Liver (tissue), 9 donors: ENCODE results near the gene ANP32A. TPM values are rescaled to one million over a fixed set of nuclear protein-coding genes. Genes with fewer than 3 reads are reported as not detected.

ENCODE experiments used
- DNase-seq: peaks from one replicate; pipeline ENCODE4 v3.0.0-alpha.2; 2017; ENCODE audit warnings: low spot score
- H3K27ac ChIP-seq, 2 donors: one replicate each; pipeline ENCODE4 v1.7.0; 2013; ENCODE audit warnings: inconsistent platforms in 2 of 2, low read length in 2 of 2, control low read depth in 1 of 2, low read depth in 1 of 2, mild to moderate bottlenecking in 1 of 2
- H3K27me3 ChIP-seq, 4 donors: one replicate each; pipeline versions ENCODE4 v1.6.1 to v1.7.0; 2013; ENCODE audit warnings: low read length in 3 of 4, inconsistent platforms in 1 of 4, mild to moderate bottlenecking in 1 of 4, moderate library complexity in 1 of 4; ENCODE audit not compliant: control insufficient read depth in 4 of 4, insufficient read depth in 4 of 4
- H3K36me3 ChIP-seq, 4 donors: one replicate each; pipeline versions ENCODE4 v1.6.1 to v1.7.0; 2013; ENCODE audit warnings: low read length in 3 of 4, mild to moderate bottlenecking in 3 of 4, low read depth in 1 of 4, moderate library complexity in 1 of 4; ENCODE audit not compliant: control insufficient read depth in 4 of 4, insufficient read depth in 3 of 4
- H3K4me1 ChIP-seq, 4 donors: one replicate each; pipeline versions ENCODE4 v1.6.1 to v1.7.0; 2013; ENCODE audit warnings: low read length in 3 of 4, mild to moderate bottlenecking in 3 of 4, moderate library complexity in 1 of 4; ENCODE audit not compliant: control insufficient read depth in 4 of 4, insufficient read depth in 4 of 4
- H3K4me3 ChIP-seq, 3 donors: one replicate each; pipeline versions ENCODE4 v1.6.1 to v1.7.0; 2013; ENCODE audit warnings: low read length in 3 of 3, control low read depth in 1 of 3, low read depth in 1 of 3, mild to moderate bottlenecking in 1 of 3
- H3K9ac ChIP-seq, 2 donors: one replicate each; pipeline ENCODE4 v1.7.0; 2013; ENCODE audit warnings: low read length in 2 of 2, mild to moderate bottlenecking in 2 of 2, moderate library complexity in 2 of 2, control low read depth in 1 of 2, low read depth in 1 of 2
- H3K9me3 ChIP-seq, 4 donors: one replicate each; pipeline versions ENCODE4 v1.6.1 to v1.7.0; 2013; ENCODE audit warnings: low read length in 3 of 4; ENCODE audit not compliant: control insufficient read depth in 4 of 4
- CTCF ChIP-seq: fragments of 150-350 bp; IDR thresholded peaks from 2 replicates; pipeline ENCODE4 v1.5.1; 2017; ENCODE audit warnings: improper control_type of control experiment, low read depth, low read length; ENCODE audit not compliant: missing input control
- EGR1 ChIP-seq, 2 donors: IDR thresholded peaks; 2 replicates each; pipeline ENCODE4 v1.6.1; 2016 to 2018; ENCODE audit warnings: antibody characterized with exemption in 2 of 2, low read depth in 2 of 2
- FOXA1 ChIP-seq: IDR thresholded peaks from 2 replicates; pipeline ENCODE4 v1.6.1; 2016; ENCODE audit warnings: antibody characterized with exemption
- FOXA2 ChIP-seq: IDR thresholded peaks from 2 replicates; pipeline ENCODE4 v1.6.1; 2016; ENCODE audit warnings: antibody characterized with exemption
- GABPA ChIP-seq, 2 donors: IDR thresholded peaks in 1 of 2; conservative IDR thresholded peaks in 1 of 2; 2 replicates each; pipeline ENCODE4 v1.6.1; 2016; ENCODE audit warnings: antibody characterized with exemption in 2 of 2, mild to moderate bottlenecking in 1 of 2, moderate library complexity in 1 of 2
- HNF4A ChIP-seq, 2 donors: conservative IDR thresholded peaks; 2 replicates each; pipeline ENCODE4 v1.6.1; 2016; ENCODE audit warnings: antibody characterized with exemption in 2 of 2, mild to moderate bottlenecking in 2 of 2
- HNF4G ChIP-seq: IDR thresholded peaks from 2 replicates; pipeline ENCODE4 v1.6.1; 2016; ENCODE audit warnings: antibody characterized with exemption
- JUND ChIP-seq, 2 donors: IDR thresholded peaks; 2 replicates each; pipeline ENCODE4 v1.6.1; 2016; ENCODE audit warnings: antibody characterized with exemption in 2 of 2
- NR2F2 ChIP-seq: IDR thresholded peaks from 2 replicates; pipeline ENCODE4 v1.6.1; 2016; ENCODE audit warnings: antibody characterized with exemption
- RAD21 ChIP-seq, 2 donors: IDR thresholded peaks; 2 replicates each; pipeline ENCODE4 v1.6.1; 2016; ENCODE audit warnings: antibody characterized with exemption in 2 of 2, mild to moderate bottlenecking in 2 of 2
- SP1 ChIP-seq: IDR thresholded peaks from 2 replicates; pipeline ENCODE4 v1.6.1; 2018; ENCODE audit warnings: antibody characterized with exemption, mild to moderate bottlenecking
- YY1 ChIP-seq: IDR thresholded peaks from 2 replicates; pipeline ENCODE4 v1.6.1; 2016; ENCODE audit warnings: antibody characterized with exemption, mild to moderate bottlenecking
- WGBS: extraction: QIAGEN DNeasy Blood & Tissue Kit; methylation state at CpG from one replicate; pipeline ENCODE4 v1.1.7; 2013; 5-methylcytosine and 5-hydroxymethylcytosine counted together
- polyA plus RNA-seq, 2 donors: library from polyadenylated mRNA; stranded (reverse) in 1 of 2; unstranded in 1 of 2; fragments of 200-250 nt in 1 of 2; fragments of >200 nt in 1 of 2; fragmentation: Nextera tagmentation in 1 of 2; extraction: Ambion mirVana in 1 of 2; gene quantifications; one replicate each; pipeline versions ENCODE4 v1.2.1 to v1.2.3, GENCODE V29; 2013 to 2015
- total RNA-seq, 2 donors: library from RNA; depleted of rRNA; stranded (reverse); fragments of >200 nt; gene quantifications; one replicate each; pipeline ENCODE4 v1.2.3, GENCODE V29; 2014
- TF ChIP-seq, protein P1 (sequence below): IDR thresholded peaks from 2 replicates; pipeline ENCODE4 v1.6.1; 2016; ENCODE audit warnings: antibody characterized with exemption
- TF ChIP-seq, protein P2 (sequence below): IDR thresholded peaks from 2 replicates; pipeline ENCODE4 v1.6.1; 2016; ENCODE audit warnings: antibody characterized with exemption
- TF ChIP-seq, protein P3 (sequence below): IDR thresholded peaks from 2 replicates; pipeline ENCODE4 v1.6.1; 2016; ENCODE audit warnings: antibody characterized with exemption, mild to moderate bottlenecking
- donor health status: healthy.
- donor health status: healthy.
- donor health status: healthy.
- donor health status: healthy.
- donor health status: healthy.

The ANP32A gene
- total and polyA plus RNA-seq, 4 donors: 30.5 to 60.4 (median 39.4) TPM

- Histone ChIP-seq H3K27me3 (no peaks in the 10 kb centered on the region), H3K9me3 (no peaks in the 10 kb centered on the region), H3K36me3 (peaks cover 8 to 27% (median 16%) of the 10 kb centered on the region in 4 donors), H3K27ac (no peak overlapping the region), H3K4me3 (no peak overlapping the region), H3K4me1 (no peaks in the 10 kb centered on the region), H3K9ac (no peak overlapping the region)
- 73% methylated on average over 8 of the region's 8 CpGs for WGBS
- no peak for TF ChIP-seq YY1
- TF ChIP-seq CTCF: no peak
- no peak for TF ChIP-seq JUND (IDR thresholded peaks at IDR 0.05)
- TF ChIP-seq EGR1 (IDR thresholded peaks at IDR 0.05; ENCODE audit: low read depth in 2 of 2): no peak
- TF ChIP-seq NR2F2: peak; percentile 72
- no peak for TF ChIP-seq HNF4A (conservative IDR thresholded peaks at IDR 0.05)
- DNase-seq: no peak
Measured at GRCh38 chr15:68775671-68776476, 44.8 kb downstream of the ANP32A start.

GRCh38 chr15:68775236-68775577, 45.5 kb downstream of the ANP32A start:
- no peak overlapping the region for H3K9ac ChIP-seq
- no peaks in the 10 kb centered on the region for H3K4me1 ChIP-seq
- H3K36me3 ChIP-seq: peaks cover 4 to 20% (median 11%) of the 10 kb centered on the region in 4 donors
- no peak for DNase-seq
- H3K9me3 ChIP-seq: no peaks in the 10 kb centered on the region
- H3K4me3 ChIP-seq: no peak overlapping the region
- H3K27ac ChIP-seq: no peak overlapping the region
- H3K27me3 ChIP-seq: no peaks in the 10 kb centered on the region
- 95% methylated on average over 3 of the region's 3 CpGs for WGBS
- TF ChIP-seq FOXA1 (no peak), GABPA (IDR thresholded peaks at IDR 0.05 in 1 of 2, conservative IDR thresholded peaks at IDR 0.05 in 1 of 2) (no peak), HNF4G (no peak)
- TF ChIP-seq, protein P1, sequence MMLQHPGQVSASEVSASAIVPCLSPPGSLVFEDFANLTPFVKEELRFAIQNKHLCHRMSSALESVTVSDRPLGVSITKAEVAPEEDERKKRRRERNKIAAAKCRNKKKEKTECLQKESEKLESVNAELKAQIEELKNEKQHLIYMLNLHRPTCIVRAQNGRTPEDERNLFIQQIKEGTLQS: no peak

GRCh38 chr15:68774521-68775235, 46.0 kb downstream of the ANP32A start:
- 97% methylated on average over 3 of the region's 3 CpGs for WGBS
- no peak overlapping the region for H3K9ac ChIP-seq
- no peak overlapping the region for H3K4me3 ChIP-seq
- H3K27me3 ChIP-seq: no peaks in the 10 kb centered on the region
- H3K9me3 ChIP-seq: no peaks in the 10 kb centered on the region
- no peak overlapping the region for H3K27ac ChIP-seq
- no peaks in the 10 kb centered on the region for H3K4me1 ChIP-seq
- H3K36me3 ChIP-seq: peaks cover 4 to 18% (median 8%) of the 10 kb centered on the region in 4 donors
- no peak for DNase-seq
- TF ChIP-seq RAD21 (IDR thresholded peaks at IDR 0.05) (no peak), SP1 (no peak), JUND (IDR thresholded peaks at IDR 0.05) (no peak), HNF4G (no peak), FOXA2 (no peak), FOXA1 (no peak), CTCF (no peak), HNF4A (conservative IDR thresholded peaks at IDR 0.05) (no peak)
- TF ChIP-seq, protein P1: no peak
- TF ChIP-seq, protein P2, sequence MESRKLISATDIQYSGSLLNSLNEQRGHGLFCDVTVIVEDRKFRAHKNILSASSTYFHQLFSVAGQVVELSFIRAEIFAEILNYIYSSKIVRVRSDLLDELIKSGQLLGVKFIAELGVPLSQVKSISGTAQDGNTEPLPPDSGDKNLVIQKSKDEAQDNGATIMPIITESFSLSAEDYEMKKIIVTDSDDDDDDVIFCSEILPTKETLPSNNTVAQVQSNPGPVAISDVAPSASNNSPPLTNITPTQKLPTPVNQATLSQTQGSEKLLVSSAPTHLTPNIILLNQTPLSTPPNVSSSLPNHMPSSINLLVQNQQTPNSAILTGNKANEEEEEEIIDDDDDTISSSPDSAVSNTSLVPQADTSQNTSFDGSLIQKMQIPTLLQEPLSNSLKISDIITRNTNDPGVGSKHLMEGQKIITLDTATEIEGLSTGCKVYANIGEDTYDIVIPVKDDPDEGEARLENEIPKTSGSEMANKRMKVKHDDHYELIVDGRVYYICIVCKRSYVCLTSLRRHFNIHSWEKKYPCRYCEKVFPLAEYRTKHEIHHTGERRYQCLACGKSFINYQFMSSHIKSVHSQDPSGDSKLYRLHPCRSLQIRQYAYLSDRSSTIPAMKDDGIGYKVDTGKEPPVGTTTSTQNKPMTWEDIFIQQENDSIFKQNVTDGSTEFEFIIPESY: no peak
- TF ChIP-seq, protein P3, sequence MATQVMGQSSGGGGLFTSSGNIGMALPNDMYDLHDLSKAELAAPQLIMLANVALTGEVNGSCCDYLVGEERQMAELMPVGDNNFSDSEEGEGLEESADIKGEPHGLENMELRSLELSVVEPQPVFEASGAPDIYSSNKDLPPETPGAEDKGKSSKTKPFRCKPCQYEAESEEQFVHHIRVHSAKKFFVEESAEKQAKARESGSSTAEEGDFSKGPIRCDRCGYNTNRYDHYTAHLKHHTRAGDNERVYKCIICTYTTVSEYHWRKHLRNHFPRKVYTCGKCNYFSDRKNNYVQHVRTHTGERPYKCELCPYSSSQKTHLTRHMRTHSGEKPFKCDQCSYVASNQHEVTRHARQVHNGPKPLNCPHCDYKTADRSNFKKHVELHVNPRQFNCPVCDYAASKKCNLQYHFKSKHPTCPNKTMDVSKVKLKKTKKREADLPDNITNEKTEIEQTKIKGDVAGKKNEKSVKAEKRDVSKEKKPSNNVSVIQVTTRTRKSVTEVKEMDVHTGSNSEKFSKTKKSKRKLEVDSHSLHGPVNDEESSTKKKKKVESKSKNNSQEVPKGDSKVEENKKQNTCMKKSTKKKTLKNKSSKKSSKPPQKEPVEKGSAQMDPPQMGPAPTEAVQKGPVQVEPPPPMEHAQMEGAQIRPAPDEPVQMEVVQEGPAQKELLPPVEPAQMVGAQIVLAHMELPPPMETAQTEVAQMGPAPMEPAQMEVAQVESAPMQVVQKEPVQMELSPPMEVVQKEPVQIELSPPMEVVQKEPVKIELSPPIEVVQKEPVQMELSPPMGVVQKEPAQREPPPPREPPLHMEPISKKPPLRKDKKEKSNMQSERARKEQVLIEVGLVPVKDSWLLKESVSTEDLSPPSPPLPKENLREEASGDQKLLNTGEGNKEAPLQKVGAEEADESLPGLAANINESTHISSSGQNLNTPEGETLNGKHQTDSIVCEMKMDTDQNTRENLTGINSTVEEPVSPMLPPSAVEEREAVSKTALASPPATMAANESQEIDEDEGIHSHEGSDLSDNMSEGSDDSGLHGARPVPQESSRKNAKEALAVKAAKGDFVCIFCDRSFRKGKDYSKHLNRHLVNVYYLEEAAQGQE: no peak
